Transverse colon (tissue), 4 donors: ENCODE measurements around the gene ACTL6A.

Experiments used
- CTCF ChIP-seq, 5 experiments: fragments of 200-600 bp in 3 of 5; fragments of 450-650 bp in 2 of 5; sonication (generic) in 3 of 5; IDR thresholded peaks; 1 replicate in 2 of 5; 2 replicates in 3 of 5; pipeline ENCODE4 v1.5.1; 2016 to 2017; ENCODE audit warnings: antibody characterized with exemption in 5 of 5, inconsistent platforms in 3 of 5, mild to moderate bottlenecking in 2 of 5, moderate library complexity in 1 of 5
- POLR2AphosphoS5 ChIP-seq, 3 donors: sonication (generic); formaldehyde crosslinking; IDR thresholded peaks; one replicate each; pipeline ENCODE4 v1.6.1; 2016; ENCODE audit warnings: antibody characterized with exemption in 3 of 3

DNA sequence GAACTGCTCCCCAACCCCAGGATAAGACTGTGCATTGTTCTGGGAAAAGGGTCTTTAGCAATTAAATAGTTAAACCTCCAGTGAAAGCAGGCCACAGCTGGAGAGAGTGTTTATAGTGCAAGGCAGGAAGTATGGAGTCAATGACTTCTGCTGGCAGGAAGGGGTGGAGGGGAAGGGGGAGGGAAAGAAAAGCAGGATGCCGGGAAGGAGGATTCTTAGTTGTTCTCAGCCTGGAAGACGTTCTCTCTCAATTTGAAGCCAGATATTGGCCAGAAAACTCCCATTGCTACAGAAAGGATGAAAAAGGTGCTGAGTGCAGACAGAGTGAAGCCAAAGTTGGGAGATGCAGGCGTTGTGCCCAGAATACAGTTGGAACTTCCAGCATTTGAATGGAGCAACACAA is 35.7 kb upstream of the ACTL6A start:
- TF ChIP-seq CTCF (IDR thresholded peaks at IDR 0.05), result no peak
- TF ChIP-seq POLR2AphosphoS5 (IDR thresholded peaks at IDR 0.05), result peak; percentile 9 to 35 (median 22)
